GM06990 (cell line): ENCODE data around the gene KLHL11.
"Not testable (repeated sequence)": the region's sequence is repeated elsewhere in the genome, so short reads cannot be mapped to it uniquely, and the experiment has no call there.

Experiments
- DNase-seq: peaks from one replicate; pipeline ENCODE4 v3.0.0-alpha.2; 2011; ENCODE audit not compliant: insufficient read length; ENCODE audit errors: extremely low read depth
- H3K27me3 ChIP-seq: replicated peaks from 2 replicates; pipeline ENCODE4 v1.6.0; 2011; ENCODE audit warnings: low read length; ENCODE audit not compliant: control insufficient read depth, insufficient read depth
- H3K36me3 ChIP-seq: 2 replicates; pipeline ENCODE4 v1.5.1; 2011; ENCODE audit warnings: low read length; ENCODE audit not compliant: control insufficient read depth, insufficient read depth
- H3K4me3 ChIP-seq: replicated peaks from 2 replicates; pipeline ENCODE4 v1.5.1; 2011; ENCODE audit warnings: low read depth, mild to moderate bottlenecking, control low read depth, low read length
- CTCF ChIP-seq: IDR thresholded peaks from 2 replicates; pipeline ENCODE4 v1.5.1; 2011; ENCODE audit warnings: low read length, control low read depth, mild to moderate bottlenecking, inconsistent platforms; ENCODE audit not compliant: insufficient read depth, poor library complexity, severe bottlenecking

Gene KLHL11

DNA sequence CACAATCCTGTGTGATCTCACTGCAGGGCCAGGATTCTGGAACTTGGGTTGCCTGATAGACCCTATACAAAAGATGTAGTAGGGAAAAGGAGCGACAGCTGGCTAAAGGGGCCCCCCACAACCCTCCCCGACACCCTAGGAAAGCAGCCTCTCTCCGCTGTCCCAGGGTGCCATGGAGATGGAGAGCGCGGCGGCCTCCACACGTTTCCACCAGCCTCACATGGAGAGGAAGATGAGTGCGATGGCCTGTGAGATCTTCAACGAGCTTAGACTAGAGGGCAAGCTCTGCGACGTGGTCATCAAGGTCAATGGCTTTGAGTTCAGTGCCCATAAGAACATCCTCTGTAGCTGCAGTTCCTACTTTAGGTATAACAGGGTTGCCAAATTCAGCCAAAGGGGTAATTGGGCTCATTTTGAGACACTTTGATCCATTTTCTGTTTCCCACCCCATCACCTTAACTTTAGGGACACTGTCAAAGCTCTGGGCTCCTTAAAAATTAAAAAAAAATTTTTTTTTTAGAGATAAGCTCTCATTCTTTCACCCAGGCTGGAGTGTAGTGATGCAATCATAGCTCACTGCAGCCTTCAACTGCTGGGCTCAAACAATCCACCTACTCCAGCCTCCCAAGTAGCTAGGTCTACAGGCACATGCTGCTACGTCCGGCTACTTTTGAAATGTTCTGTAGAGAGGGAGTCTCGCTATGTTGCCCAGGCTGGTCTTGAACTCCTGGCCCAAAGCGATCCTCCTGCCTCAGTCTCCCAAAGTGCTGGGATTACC lies 27.3 kb downstream of the KLHL11 start, which contains the start of gene KLHL10:
Gene KLHL10 (plus strand): TSS at position 65 of the 778 bp plus-strand sequence. CDS start 108 bp downstream, at position 173.
- Histone ChIP-seq H3K36me3 (no peaks in the 10 kb centered on the region), H3K27me3 (no peaks in the 10 kb centered on the region), H3K4me3 (no peak within 1 kb of the TSS)
- no peak for DNase-seq
- TF ChIP-seq CTCF: no peak

GRCh38 chr17:41836550-41837196 lies 28.6 kb downstream of the KLHL11 start:
- H3K4me3 ChIP-seq: peak overlapping the region; percentile 83
- H3K36me3 ChIP-seq: no peaks in the 10 kb centered on the region
- DNase-seq: no peak
- no peak for TF ChIP-seq CTCF
- no peaks in the 10 kb centered on the region for H3K27me3 ChIP-seq

- H3K36me3 ChIP-seq: no peaks in the 10 kb centered on the region; the same call in 1 of the 2 replicates
- DNase-seq: peak; percentile 65
- no peaks in the 10 kb centered on the region for H3K27me3 ChIP-seq
- H3K4me3 ChIP-seq: peak within 1 kb of the TSS; percentile 83
- no peak for TF ChIP-seq CTCF
Measured at GRCh38 chr17:41835800-41836549, 29.2 kb downstream of the KLHL11 start, which contains the start of gene NT5C3B. NT5C3B (minus strand) TSS chr17:41836232; CDS start chr17:41836193, 39 bp downstream.

- DNase-seq: no peak
- no peaks in the 10 kb centered on the region; the same call in none of the 2 replicates for H3K36me3 ChIP-seq
- no peaks in the 10 kb centered on the region for H3K27me3 ChIP-seq
- no peak for TF ChIP-seq CTCF
- H3K4me3 ChIP-seq: peak overlapping the region; percentile 83
Measured at GRCh38 chr17:41835214-41835799, 29.9 kb downstream of the KLHL11 start.

DNA sequence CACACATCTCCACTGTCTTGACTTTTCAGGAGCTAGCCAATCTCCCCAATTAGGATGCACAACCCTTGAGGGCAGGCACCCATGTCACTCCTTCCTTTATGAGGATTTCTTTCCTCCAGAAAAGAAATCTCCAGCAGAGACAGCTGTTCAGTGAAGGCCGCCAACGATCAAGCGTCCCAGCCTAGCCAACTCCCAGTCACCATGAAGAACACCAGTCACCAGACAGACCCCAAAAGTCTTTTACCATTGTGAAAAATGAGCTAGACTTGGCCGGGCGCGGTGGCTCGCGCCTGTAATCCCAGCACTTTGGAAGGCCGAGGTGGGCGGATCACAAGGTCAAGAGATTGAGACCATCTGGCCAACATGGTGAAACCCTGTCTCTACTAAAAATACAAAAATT lies 35.3 kb downstream of the KLHL11 start:
- H3K27me3 ChIP-seq, DNase-seq, H3K36me3 ChIP-seq, H3K4me3 ChIP-seq: not testable (repeated sequence)
